Progenitor cell of endocrine pancreas (in vitro differentiated cells): ENCODE measurements around the gene UCK2. TPM values are rescaled to one million over a fixed set of nuclear protein-coding genes. Genes with fewer than 3 reads are reported as not detected.
A peak's percentile ranks its signal among the peaks of the same experiment; 100 is the strongest.

Experiments used
- DNase-seq: peaks from one replicate; pipeline ENCODE4 v3.0.0; 2021; ENCODE audit warnings: low spot score; ENCODE audit not compliant: unreplicated experiment
- H3K27ac Mint-ChIP-seq: 2 replicates; pipeline ENCODE4 v1.8.0; 2021; ENCODE audit warnings: mild to moderate bottlenecking, moderate library complexity, mixed read lengths
- H3K27me3 Mint-ChIP-seq: 2 replicates; pipeline ENCODE4 v1.8.0; 2021; ENCODE audit warnings: mixed read lengths
- H3K36me3 Mint-ChIP-seq: 2 replicates; pipeline ENCODE4 v1.8.0; 2022; ENCODE audit warnings: mixed read lengths; ENCODE audit not compliant: insufficient read depth
- H3K4me1 Mint-ChIP-seq: 2 replicates; pipeline ENCODE4 v1.8.0; 2021; ENCODE audit warnings: low read depth, mixed read lengths
- H3K4me3 Mint-ChIP-seq: 2 replicates; pipeline ENCODE4 v1.8.0; 2021; ENCODE audit warnings: low read depth, mild to moderate bottlenecking, moderate library complexity, mixed read lengths
- H3K9me3 Mint-ChIP-seq: 2 replicates; pipeline ENCODE4 v1.8.0; 2021; ENCODE audit warnings: low read depth, mixed read lengths
- total RNA-seq: library from RNA; stranded (reverse); gene quantifications from 2 replicates; pipeline ENCODE4 v1.2.1, GENCODE V29; 2021
- TF ChIP-seq, protein P1 (sequence below): fragments of 200-600 bp; sonication (generic); IDR thresholded peaks from one replicate; pipeline ENCODE4 v1.5.0; 2021; ENCODE audit warnings: antibody characterized with exemption, mild to moderate bottlenecking; ENCODE audit not compliant: unreplicated experiment

UCK2 gene
- total RNA-seq, 1 donor from 2014 or later: 29.7 TPM

DNA sequence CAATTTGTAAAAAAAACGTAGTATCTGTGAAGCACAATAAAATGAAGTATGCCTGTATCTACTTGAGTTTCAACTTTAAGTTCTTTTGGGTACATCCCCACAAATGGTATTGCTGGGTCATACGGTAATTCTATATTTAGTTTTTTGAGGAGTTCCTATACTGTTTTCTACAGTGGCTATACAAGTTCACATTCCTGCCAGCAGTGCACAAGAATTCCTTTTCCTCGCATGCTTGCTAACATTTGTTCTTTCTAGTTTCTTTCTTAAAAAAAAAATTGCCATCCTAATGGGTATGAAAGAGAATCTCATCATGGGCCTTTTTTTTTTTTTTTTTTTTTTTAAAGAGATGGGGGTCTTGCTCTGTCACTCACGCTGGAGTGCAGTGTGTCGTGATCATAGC, 41.9 kb downstream of the UCK2 start:
- Mint-ChIP-seq H3K4me1 (peaks cover 8% of the 10 kb centered on the region), H3K4me3 (no peak overlapping the region), H3K27me3 (no peaks in the 10 kb centered on the region), H3K27ac (no peak overlapping the region), H3K9me3 (peaks cover 18% of the 10 kb centered on the region), H3K36me3 (peaks cover 16% of the 10 kb centered on the region)
- no peak for DNase-seq
- TF ChIP-seq, protein P1, sequence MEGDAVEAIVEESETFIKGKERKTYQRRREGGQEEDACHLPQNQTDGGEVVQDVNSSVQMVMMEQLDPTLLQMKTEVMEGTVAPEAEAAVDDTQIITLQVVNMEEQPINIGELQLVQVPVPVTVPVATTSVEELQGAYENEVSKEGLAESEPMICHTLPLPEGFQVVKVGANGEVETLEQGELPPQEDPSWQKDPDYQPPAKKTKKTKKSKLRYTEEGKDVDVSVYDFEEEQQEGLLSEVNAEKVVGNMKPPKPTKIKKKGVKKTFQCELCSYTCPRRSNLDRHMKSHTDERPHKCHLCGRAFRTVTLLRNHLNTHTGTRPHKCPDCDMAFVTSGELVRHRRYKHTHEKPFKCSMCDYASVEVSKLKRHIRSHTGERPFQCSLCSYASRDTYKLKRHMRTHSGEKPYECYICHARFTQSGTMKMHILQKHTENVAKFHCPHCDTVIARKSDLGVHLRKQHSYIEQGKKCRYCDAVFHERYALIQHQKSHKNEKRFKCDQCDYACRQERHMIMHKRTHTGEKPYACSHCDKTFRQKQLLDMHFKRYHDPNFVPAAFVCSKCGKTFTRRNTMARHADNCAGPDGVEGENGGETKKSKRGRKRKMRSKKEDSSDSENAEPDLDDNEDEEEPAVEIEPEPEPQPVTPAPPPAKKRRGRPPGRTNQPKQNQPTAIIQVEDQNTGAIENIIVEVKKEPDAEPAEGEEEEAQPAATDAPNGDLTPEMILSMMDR: peak; percentile 30

DNA sequence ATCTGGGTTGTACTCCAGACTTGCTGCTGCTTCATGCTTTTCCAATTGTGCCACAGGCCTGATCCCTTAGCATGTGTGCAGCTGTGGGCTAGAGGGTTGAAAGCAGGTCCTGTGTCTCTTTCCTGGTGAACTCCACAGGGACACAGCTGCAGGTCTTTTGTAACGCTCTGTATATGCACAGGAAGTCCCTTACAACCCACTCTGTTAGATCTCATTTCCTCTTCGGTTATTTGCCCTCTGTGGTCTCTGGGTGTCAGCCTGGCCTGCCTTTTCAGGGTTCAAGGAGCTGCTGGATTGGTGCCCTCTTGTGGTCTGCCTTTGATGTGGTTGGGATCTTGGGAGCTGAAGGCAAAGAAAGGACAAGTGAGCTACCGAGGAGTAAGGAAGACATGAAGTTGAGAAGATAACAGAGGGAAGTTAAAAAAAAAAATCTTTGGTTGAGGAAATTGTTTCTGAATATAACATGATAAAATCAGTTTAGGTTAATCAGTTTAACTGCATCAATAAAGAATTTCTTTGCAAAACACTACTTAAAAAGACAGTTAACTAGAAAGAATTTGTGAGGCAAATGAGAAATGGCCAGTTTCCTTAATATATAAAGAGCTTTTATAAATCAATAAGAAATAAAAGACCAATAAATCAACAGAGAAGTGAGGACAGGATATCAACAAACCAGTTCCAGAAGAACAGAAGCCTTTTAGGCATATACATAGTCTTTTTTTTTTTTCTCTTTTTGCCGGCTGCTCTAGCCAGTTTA, 44.1 kb downstream of the UCK2 start:
- Mint-ChIP-seq H3K4me3 (no peak overlapping the region), H3K9me3 (peaks cover 18% of the 10 kb centered on the region), H3K27me3 (no peaks in the 10 kb centered on the region), H3K4me1 (peaks cover 16% of the 10 kb centered on the region), H3K36me3 (peaks cover 18% of the 10 kb centered on the region), H3K27ac (no peak overlapping the region)
- DNase-seq: no peak
- TF ChIP-seq, protein P1: peak; percentile 8

DNA sequence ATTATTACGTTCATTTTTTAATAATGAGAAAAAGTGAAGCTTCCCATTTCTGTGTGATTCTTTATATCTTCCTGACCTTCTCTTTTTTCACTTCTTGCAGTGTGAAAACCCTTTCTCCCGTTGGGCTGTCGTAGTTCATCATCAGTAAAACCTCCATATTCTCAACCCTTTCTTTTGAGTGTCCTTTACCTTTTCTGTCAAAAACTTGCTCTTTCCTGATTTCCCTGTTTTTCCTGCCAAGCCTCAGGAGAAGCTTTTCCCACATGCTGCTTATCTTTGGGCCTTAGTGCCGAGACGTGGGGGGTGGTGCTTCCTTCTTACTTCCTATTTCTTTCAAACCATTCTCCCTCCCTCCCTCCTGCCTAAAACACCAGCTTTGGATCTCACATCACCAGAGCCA, 46.1 kb downstream of the UCK2 start:
- H3K9me3 Mint-ChIP-seq: peaks cover 32% of the 10 kb centered on the region
- no peak overlapping the region for H3K4me3 Mint-ChIP-seq
- TF ChIP-seq, protein P1: no peak
- H3K27ac Mint-ChIP-seq: no peak overlapping the region
- H3K4me1 Mint-ChIP-seq: peaks cover 16% of the 10 kb centered on the region
- DNase-seq: no peak
- no peaks in the 10 kb centered on the region for H3K27me3 Mint-ChIP-seq
- H3K36me3 Mint-ChIP-seq: peaks cover 32% of the 10 kb centered on the region

DNA sequence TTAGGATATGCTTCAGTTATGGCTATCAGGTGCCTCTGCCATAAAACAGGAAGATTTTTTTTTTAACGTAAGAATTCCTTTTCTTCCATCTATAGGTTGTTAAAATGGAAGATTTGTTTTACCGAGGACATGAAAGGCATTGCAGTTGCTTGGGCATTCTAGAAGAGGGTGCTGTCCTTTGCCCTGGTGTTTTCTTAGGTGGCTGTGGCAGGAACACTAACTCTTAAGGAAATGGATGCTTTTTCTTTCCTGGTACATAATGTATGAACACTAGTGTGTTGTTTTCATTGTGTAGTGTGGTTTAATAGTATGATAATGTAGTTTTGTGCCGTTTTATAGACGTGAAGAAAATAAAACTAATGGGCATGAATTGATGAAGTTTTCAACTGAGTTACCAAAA, 47.2 kb downstream of the UCK2 start:
- Mint-ChIP-seq H3K27me3 (no peaks in the 10 kb centered on the region), H3K9me3 (peaks cover 32% of the 10 kb centered on the region), H3K36me3 (peaks cover 33% of the 10 kb centered on the region), H3K27ac (no peak overlapping the region), H3K4me3 (no peak overlapping the region), H3K4me1 (peaks cover 13% of the 10 kb centered on the region)
- TF ChIP-seq, protein P1: no peak
- DNase-seq: no peak

DNA sequence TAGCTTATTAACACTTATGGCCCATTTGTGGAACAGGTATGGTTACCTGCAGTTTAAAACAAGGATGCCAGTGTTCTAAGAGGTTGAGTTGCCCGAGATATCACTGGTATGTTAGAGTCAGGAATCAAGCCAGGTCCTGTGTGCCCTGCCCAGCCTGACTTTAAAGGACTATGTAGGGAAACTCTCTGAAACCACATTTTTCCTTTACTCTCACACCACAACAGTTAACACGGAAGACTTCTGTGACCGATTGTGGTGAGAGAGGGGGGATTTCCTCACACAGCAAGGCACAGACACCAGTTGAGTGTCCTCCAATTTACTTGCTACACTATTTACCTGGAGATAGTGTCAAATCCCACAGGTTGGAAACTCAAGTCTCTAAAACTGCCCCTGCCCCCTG, 47.8 kb downstream of the UCK2 start:
- Mint-ChIP-seq H3K4me1 (peaks cover 13% of the 10 kb centered on the region), H3K36me3 (peaks cover 33% of the 10 kb centered on the region), H3K4me3 (no peak overlapping the region), H3K27ac (peak overlapping the region; percentile 23), H3K27me3 (no peaks in the 10 kb centered on the region), H3K9me3 (peaks cover 32% of the 10 kb centered on the region)
- no peak for DNase-seq
- TF ChIP-seq, protein P1: no peak
